Prostate gland (tissue), 2 donors: ENCODE data around the gene RPTOR.

Experiments used
- POLR2A ChIP-seq: fragments of 450-650 bp; IDR thresholded peaks from one replicate; pipeline ENCODE4 v1.6.1; 2016; ENCODE audit warnings: antibody characterized with exemption, mild to moderate bottlenecking
- POLR2AphosphoS5 ChIP-seq: sonication (generic); formaldehyde crosslinking; IDR thresholded peaks from one replicate; pipeline ENCODE4 v1.6.1; 2017; ENCODE audit warnings: antibody characterized with exemption
- TF ChIP-seq, protein P1 (sequence below), 4 experiments: fragments of 200-600 bp in 2 of 4; fragments of 450-650 bp in 2 of 4; sonication (generic) in 2 of 4; IDR thresholded peaks; 1 replicate in 3 of 4; 2 replicates in 1 of 4; pipeline ENCODE4 v1.5.1; 2016 to 2019; ENCODE audit warnings: antibody characterized with exemption in 4 of 4, mild to moderate bottlenecking in 2 of 4, moderate library complexity in 2 of 4

GRCh38 chr17:80722661-80723060 is 178.0 kb downstream of the RPTOR start:
- TF ChIP-seq, protein P1, sequence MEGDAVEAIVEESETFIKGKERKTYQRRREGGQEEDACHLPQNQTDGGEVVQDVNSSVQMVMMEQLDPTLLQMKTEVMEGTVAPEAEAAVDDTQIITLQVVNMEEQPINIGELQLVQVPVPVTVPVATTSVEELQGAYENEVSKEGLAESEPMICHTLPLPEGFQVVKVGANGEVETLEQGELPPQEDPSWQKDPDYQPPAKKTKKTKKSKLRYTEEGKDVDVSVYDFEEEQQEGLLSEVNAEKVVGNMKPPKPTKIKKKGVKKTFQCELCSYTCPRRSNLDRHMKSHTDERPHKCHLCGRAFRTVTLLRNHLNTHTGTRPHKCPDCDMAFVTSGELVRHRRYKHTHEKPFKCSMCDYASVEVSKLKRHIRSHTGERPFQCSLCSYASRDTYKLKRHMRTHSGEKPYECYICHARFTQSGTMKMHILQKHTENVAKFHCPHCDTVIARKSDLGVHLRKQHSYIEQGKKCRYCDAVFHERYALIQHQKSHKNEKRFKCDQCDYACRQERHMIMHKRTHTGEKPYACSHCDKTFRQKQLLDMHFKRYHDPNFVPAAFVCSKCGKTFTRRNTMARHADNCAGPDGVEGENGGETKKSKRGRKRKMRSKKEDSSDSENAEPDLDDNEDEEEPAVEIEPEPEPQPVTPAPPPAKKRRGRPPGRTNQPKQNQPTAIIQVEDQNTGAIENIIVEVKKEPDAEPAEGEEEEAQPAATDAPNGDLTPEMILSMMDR (IDR thresholded peaks at IDR 0.05): no peak
- TF ChIP-seq POLR2A: no peak
- TF ChIP-seq POLR2AphosphoS5: no peak
